HG03439 (cell line): ENCODE measurements around the gene CACUL1.
"Not testable (repeated sequence)": the region's sequence is repeated elsewhere in the genome, so short reads cannot be mapped to it uniquely, and the experiment has no call there.

Experiments
- ATAC-seq: cut with Tn5 transposase; IDR thresholded peaks from one replicate; pipeline ENCODE4 v1.9.1; 2021; ENCODE audit warnings: mild to moderate bottlenecking, moderate library complexity; ENCODE audit not compliant: unreplicated experiment

CACUL1 gene

DNA sequence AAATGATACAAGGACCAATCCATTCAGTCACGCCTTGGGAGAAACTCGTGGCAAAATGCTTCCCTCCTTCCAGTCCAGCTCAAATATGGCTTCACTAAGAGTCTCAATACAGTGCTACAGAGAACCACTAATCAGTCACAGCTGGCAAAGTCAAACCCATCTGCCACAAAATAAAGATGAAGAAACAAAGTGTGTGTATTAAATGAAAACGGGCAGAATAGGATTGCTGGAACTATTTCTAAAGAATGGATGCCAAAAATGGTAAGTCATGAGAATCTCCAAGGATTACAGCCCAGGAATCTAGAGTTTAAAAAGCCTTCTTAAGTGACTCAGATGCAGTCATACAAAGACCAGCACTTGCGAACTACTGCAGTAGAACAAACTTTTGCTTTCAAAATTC, 61.9 kb downstream of the CACUL1 start:
- ATAC-seq, result no peak

DNA sequence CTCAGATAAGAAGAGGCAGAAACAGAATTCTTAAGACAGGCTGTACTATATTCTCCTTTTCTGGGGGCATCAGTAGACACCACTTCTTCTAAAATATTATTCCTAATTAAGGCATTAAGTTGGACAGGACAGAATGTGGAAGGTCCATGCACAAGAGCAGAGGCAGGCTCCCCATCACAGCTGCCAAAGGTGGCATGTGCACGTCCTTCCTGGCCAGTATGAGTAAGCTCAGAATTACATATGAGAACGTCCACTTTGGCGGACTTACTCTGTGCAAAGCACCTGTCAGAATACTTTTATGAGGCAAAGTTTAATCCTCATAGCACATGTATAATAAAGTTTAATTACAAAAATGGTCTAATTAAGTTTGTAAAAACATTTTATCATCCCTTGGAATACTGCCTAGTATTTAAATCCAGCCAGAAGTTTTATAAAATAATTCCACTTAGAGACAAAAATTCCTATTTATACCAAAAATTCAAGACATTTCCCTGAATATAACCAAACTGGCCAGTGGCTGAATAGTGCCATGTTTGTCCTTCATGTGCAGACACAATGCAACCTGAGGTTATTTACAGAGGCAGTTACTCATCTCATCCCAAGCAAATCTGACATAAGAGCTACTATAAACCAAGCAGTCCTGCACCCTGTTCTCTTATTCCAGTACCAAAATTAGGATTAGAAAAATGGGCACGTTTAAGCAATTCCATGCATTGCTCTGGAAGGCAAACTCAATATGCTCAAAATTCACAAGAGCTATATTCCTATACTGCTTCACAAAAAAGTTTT, 65.5 kb downstream of the CACUL1 start:
- ATAC-seq, result no peak

DNA sequence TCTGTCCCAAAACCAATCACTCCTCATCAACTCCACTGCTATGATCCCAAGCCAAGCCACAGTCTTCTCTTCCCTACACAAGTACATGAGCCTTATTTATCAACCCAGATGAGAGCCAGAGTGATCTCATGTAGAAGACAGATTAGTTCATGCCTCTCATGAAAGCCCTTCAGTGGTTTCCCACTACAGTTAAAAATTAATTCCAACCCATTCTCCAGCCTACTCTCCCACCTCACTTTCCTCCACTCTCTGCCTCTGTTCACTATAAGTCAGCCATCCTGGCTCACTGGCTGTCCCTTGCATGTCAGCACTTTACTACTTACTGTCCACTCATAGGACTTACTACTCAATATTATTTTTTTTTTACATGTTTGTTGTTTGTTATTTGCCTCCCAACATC, 67.3 kb downstream of the CACUL1 start:
- ATAC-seq, result no peak

DNA sequence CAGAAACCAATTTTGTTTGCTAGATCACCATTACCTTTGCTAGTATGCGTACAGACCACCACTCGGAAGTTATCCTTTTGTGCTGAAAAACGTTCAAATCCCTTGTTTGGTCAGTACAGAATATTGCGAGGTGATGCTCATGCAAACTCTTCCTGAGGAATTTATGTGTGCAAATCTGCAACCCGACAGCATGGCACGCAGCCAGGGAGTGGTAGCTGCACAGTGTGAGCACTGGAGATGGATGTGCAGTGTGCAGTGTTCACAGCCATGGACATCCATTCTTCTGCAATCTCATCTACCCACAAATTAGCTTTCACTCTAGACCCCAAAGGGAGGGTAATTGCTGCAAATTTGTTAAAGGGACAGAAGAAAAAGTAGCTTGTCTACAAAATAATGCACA, 72.2 kb downstream of the CACUL1 start:
- ATAC-seq, result no peak

DNA sequence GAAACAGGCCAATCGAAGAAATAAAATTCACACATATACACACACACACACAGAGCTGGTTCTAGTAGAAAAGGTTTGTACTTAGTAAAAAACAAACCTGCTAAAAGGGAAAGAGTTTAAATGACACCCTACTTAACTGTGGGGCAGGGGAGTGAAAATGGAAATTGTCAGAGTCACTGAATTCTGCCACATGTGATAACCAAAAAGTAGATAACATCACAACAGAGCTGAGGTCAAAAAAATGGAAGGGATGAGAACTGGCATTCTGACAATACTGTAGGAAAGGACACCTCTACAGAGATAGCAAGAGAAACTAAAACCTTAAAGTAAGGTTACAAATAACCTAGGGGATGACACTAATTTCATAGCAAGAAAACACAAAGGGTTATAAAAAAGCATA, 74.6 kb downstream of the CACUL1 start:
- ATAC-seq, result no peak

DNA sequence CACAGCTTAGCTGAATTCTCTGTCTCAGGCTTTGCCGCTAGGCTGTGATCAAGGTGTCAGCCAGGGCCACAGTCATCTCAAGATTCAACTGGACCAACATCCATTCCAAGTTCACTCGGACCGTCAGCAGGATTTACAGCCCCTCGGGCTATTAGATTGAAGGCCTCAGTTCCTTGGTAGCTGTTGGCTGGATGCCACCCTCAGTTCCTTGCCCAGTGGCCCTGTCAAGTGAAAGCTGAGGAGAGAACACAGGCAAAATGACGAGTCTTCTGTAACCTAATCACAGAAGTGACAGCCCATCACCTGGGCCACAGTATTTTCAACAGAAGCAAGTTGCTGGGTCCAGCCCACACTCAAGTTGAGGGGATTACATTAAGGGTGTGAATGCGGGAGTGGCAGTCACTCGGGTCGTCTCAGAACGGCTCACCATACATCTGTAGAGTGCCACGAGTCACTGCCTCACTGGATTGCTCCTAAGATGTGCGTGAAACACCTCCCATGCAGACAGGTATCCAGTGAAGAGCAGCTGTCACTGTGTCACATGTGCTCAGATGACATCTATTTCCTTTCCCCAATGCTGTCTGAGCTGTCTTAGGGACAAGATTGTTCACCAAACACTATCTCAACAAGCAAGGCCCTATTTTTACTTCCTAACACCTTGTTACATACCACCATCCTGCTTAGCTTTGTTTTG, 80.4 kb downstream of the CACUL1 start:
- ATAC-seq, result no peak

DNA sequence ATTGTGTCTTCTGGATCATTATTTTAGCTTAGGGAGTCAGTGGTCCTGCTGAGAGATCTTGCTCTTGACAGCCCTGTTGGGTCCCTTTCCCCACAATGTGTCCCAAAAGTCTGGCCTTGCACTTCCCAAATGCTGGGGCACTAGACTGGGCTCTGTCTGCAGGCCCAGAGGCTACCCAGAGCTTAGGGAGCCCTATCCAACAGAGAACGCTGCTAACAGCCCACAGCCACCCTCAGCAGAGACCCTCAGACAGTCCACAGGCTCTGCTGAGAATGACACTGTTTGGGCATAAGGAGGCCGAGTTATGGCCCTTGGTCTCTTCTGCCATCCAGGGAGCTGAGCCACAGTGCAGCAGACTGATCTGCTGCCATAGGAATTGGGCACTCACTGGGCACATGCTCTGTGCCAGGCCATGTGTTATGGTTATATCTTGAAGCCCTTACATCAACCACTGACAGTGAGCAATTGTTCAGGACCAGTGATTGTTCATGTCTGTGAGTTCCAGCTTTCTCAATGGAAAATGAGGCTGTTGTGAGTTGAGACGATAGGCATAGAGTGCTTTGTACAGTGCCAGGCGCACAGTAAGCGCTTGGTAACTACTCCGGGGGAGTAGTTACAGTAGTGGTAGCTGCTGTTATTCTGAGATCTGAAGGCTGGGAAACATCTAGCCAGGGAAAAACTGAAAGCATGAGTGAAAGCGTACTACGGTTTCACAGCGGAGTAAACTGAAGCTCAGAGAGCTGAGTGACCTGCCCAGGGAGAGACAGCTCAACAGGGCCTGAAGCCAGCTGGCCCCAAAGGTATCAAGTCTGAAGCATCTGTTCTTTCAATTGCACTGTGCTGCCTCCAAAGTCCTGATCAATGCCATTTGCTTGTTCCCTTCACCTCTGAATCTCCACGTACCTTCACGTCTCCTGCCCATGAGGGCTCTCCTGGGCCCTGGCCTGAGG, 81.7 kb downstream of the CACUL1 start:
- no peak for ATAC-seq

DNA sequence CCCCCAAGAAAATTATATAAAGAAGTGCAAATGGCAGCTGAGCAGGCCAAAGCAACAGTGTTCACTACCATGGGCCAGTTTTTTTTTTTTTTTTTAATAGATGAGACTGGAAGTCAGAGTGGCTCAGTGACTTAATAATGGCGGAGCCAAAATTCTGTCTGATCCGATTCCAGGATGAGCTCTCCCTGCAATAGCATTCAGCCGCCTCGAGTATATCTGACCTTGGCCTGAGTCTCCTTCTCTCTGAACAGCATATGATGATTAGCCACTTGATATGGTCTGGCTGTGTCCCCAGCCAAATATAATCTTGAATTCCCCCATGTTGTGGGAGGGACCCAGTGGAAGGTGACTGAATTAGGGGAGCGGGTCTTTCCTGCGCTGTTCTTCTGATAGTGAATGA, 82.6 kb downstream of the CACUL1 start:
- no peak for ATAC-seq

DNA sequence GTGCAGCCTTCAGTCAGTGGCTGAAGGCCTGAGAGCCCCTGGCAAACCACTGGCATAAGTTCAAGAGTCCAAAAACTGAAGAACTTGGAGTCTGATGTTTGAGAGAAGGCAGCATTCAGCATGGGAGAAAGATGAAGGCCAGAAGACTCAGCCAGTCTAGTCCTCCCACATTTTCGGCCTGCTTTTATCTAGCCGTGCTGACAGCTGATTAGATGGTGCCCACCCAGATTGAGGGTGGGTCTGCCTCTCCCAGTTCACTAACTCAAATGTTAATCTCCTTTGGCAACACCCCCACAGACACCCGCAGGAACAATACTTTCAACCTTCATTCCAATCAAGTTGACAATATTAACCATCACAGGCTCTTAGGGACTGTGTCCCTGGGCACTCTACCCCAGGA, 83.5 kb downstream of the CACUL1 start:
- not testable (repeated sequence) for ATAC-seq

DNA sequence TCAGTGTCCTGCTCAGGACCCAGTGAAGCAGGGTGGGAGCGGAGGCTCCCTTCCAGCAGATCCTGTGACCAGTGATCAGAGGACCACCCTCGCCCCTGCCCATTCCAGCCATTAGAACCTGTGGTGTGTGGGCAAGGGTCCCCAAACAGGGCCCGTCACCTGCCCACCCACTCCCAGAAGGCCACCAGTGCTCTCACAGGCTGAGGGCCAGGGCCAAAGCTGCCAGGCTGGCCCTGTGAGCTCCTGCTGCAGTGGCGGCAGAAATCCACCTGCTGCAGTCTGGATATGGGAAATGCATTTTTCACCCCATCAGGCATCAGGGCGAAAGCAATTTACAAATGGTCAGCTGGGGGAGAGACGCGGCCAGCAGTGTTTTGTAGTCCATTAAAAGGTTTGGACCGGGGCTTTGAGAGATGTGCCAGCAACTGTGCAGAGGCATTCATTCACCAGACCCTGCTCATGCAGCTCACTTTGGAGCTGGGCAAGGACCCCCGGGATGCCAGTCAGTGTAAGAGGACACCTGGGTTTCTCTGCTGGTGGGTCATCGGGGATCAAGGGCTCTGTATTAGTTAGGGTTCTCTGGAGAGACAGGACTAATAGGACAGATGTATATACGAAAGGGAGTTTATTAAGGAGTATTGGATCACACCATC, 84.2 kb downstream of the CACUL1 start:
- no peak for ATAC-seq

DNA sequence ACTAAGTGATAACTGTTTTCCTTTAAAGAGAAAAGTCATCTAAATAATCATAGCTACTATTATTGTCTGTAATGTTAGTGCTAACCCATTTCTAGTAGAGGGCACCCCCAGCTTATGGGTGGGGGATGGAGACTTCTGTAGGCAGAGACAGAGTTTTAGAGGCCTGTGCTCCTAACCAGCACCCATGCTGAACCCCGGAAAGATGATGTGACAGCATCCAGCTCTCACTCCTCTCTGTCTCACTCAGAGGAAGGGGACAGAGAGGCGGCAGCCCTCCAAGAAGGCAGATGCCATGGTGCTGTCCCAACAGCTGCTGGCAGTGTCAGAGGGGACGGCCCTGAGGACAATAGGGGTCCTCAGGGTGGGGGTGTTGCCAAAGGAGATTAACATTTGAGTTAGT, 84.9 kb downstream of the CACUL1 start:
- no peak for ATAC-seq

DNA sequence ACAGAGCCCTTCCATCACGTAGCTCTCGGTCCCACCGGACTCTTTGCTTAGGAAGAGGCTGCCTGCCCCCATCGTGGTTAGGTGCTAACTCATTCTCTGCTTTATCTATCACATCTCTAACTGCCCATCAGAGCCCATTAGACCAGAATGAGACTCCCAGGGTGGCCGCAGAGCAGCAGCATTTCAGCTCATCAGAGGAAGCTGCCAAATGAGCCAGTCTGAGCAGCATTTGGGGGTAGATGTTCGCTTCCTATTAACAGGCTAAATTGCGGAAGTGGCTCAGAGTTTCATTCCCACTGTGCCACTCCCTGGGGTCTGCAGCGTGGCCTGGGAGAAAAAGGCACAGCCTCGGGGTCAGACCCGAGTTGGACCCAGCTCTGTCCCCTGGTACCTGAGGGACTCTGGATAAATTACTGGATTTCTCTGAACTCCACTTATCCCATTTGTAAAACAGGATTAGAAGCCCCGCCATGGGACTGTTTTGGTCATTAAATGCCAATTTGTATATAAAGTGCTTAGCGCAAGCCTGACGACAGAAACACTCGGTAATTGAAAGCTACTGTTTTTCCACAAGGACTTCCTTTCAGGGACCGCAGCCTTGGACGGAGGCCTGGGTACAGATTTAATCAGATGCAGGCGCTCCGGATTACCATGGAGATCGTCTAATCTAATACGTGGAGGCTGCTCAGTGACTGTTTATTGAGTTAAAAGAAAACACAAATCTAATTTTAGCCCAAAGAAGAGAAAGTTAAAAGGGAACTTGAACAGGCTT, 85.6 kb downstream of the CACUL1 start:
- no peak for ATAC-seq

DNA sequence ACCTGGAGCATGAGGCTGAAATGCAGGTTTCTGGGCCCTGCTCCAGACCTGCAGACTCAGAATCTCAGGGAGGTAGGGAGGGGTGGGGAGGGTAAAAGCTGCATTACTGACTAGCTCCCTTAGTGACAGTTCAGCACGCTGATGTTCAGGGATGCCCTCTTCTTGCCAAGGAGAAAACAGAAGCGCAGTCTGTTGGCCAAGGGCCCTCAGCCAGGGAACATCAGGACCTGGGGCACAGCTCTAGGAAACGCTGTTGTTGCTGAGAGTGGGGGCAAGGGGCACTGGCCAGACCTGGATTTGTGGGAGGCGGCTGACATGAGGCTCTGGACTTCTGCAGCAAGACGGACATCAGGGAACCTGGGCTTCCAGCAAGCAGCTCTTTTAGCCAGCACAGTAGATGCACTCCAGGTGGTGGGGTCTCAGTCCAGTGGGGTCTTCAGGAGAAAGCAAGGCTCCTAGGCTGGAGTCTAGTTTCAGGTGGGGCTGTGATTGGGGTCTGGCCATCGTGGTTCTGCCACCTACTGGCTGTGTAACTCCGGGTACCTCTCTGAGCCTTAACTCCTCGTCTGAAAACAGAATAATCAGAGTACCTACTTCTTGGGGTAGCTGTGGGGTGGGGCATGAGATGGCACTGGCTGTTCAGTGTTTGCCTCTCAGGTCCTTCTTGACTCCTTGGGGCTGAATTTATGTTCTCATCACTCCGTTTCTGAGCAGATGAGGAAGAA, 86.4 kb downstream of the CACUL1 start:
- no peak for ATAC-seq

DNA sequence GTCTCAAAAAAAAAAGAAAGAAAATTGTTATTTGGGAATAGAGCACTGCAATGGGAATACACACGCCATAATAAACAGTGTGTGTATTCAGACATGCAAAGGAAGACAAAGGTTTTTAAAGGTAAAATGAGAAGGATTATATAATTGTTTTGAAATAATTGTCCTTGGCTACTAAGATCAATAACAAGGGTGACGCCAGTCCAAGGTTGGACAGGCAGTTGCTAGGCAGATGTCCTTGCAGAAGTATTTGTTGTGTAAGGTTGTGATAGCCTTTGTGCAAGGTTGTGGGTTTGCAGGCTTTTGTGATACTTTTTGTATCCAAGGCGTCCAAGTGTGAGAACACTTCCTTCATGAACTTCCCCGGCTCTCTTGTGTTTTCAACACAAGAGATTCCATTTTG, 87.0 kb downstream of the CACUL1 start:
- no peak for ATAC-seq

DNA sequence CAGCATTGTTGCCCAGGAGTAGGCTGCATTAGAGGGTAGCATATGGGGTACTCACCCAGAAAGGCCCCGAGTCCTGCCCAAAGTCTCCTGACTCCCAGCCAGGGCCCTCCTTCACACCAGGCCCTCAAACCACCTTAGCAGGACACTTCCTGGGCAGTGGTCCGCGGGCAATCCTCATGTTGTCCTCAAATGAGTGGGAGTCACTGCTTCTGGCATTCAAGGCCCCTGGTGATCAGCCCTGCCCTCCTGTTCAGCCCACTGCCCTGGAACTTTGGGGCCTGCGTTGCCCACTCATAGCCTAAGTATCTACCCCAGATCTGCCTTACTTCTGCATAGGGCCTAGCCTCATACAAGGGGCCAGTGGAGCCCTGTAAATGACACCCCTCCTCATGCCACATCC, 88.4 kb downstream of the CACUL1 start:
- ATAC-seq, result no peak

DNA sequence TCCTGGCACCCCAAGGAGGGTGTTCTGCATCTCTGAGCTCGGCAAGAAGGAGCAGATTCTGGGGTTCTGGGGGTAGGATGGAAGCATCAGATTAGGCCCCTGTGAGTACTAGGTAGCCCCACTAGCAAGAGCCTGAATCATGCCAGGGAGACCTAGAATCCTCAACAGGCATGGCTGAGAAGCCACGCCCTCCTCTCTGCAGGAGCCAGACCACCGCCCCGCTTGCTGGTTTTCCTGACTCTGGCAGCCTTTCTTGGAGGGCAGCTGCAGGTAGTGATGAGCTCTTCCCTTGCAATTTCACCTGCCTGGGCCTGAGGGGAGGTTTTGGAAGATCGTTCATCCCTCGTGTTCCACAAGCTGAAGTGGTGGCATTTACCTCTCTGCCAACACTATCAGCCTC, 90.4 kb downstream of the CACUL1 start:
- ATAC-seq, result no peak

DNA sequence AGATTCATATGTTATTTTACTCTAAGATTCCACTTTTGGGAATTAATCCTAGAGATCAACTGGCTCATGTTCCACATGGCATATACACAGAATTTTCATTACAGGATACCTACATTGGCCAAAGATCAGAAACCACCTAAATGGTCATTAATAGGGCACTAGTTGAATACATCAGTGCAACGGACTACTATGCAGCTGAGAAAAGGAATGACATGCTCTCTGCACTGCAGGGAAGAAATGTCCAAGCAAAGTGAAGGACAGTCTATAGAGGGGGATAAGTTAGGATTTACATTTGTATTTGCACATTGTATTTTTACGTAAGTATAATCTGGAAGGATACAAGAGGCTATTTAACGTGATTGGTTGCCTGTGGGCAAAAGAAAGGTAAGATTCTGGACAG, 91.6 kb downstream of the CACUL1 start:
- ATAC-seq, result no peak

DNA sequence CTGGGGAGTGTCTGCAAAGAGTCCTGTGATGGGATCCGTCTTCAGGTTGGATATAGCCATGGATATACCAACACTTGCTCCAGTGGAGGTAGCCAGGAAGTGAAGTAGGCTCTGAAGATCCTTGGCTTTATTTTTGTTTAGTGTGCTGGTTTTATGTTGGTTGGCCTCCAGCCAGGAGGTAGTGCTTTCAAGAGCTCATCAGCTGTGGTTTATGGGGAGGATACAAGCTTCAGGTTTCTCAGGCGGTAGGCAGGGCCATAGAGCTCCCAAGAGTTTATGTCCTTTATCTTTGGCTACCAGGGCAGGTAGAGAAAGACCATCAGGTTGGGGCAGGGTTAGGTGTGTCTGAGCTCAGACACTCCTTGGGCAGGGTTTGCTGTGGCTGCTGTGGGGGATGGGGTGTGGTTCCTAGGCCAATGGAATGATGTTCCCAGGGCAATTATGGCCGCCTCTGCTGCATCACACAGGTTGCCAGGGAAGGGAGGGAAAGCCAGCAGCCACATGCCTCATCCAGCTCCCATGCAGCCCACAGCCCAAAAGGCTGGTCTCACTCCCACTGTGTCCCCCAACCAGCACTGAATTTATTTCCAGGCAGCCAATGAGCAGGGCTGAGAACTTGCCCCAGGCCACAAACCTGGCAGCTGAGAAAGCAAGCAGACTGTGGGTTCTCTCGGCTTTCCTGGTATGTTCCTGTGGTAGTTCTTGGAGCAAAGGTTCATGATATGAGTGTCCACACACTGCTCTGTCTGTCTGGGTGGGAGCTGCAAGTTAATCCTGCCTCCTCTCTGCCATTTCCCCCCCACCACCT, 92.3 kb downstream of the CACUL1 start:
- ATAC-seq, result no peak

DNA sequence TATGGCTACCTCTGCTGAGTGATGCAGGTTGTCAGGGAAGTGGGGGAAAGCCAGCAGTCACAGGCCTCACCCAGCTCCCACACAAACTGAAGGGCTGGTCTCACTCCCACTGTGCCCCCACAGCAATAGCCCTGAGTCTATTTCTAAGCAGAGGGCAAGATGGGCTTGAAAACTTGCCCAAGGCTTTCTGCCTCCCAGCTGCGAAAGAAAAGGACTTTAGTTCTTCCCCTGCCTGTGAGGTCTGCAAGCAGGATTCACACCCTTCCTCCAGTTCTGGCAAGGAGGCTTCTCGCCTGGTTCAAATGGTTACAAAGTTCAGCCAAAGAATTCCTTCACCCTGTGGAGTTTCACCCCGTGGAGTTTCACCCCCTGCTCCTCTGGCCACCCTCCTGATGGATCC, 96.0 kb downstream of the CACUL1 start:
- no peak for ATAC-seq
